Testis (tissue), 2 donors: ENCODE results near the gene MACROD2.

ENCODE experiments used
- POLR2A ChIP-seq: fragments of 450-650 bp; IDR thresholded peaks from one replicate; pipeline ENCODE4 v1.6.1; 2017; ENCODE audit warnings: antibody characterized with exemption, mild to moderate bottlenecking, moderate library complexity
- TF ChIP-seq, protein P1 (sequence below), 3 experiments: fragments of 450-650 bp in 2 of 3; fragments of 200-600 bp in 1 of 3; sonication (generic) in 1 of 3; IDR thresholded peaks; one replicate each; pipeline ENCODE4 v1.5.1; 2016 to 2019; ENCODE audit warnings: antibody characterized with exemption in 3 of 3, mild to moderate bottlenecking in 2 of 3, moderate library complexity in 1 of 3

DNA sequence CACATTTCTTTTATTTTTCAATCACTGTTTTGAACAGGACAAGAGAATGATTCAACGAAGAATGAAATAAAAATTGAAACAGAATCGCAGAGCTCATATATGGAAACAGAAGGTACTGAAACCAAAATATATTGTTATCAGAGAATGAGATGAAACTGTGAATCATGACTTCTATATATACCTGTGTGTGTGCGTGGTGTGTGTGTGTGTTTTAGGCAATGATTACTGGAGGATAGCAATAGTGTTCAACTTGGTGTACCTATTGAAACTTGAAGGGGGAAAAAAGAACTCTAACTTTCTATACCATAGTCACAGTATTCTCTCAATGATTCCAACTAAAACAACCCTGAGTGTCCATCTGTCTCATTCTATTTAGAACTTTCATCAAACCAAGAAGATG is 1991.4 kb downstream of the MACROD2 start:
- TF ChIP-seq, protein P1, sequence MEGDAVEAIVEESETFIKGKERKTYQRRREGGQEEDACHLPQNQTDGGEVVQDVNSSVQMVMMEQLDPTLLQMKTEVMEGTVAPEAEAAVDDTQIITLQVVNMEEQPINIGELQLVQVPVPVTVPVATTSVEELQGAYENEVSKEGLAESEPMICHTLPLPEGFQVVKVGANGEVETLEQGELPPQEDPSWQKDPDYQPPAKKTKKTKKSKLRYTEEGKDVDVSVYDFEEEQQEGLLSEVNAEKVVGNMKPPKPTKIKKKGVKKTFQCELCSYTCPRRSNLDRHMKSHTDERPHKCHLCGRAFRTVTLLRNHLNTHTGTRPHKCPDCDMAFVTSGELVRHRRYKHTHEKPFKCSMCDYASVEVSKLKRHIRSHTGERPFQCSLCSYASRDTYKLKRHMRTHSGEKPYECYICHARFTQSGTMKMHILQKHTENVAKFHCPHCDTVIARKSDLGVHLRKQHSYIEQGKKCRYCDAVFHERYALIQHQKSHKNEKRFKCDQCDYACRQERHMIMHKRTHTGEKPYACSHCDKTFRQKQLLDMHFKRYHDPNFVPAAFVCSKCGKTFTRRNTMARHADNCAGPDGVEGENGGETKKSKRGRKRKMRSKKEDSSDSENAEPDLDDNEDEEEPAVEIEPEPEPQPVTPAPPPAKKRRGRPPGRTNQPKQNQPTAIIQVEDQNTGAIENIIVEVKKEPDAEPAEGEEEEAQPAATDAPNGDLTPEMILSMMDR (IDR thresholded peaks at IDR 0.05), result no peak
- no peak for TF ChIP-seq POLR2A
